HepG2 (cell line): Measurements from ENCODE around the gene INF2.

Experiments used
- CBX5 ChIP-seq: sonication (generic); formaldehyde crosslinking; IDR thresholded peaks from 2 replicates; pipeline ENCODE4 v1.4.0; 2020; ENCODE audit warnings: missing genetic modification reagents, borderline replicate concordance
- EZH2 ChIP-seq: conservative IDR thresholded peaks from 2 replicates; pipeline ENCODE4 v1.6.1; 2012; ENCODE audit warnings: mild to moderate bottlenecking, low read depth, low read length, moderate library complexity
- FOXA1 ChIP-seq, 2 experiments: fragments of 450-650 bp in 1 of 2; sonication (generic) in 1 of 2; formaldehyde crosslinking in 1 of 2; IDR thresholded peaks; 2 replicates each; pipeline versions ENCODE4 v1.4.0 to v1.6.1; 2016 to 2020; ENCODE audit warnings: missing genetic modification reagents in 1 of 2
- MAFK ChIP-seq, 2 experiments: IDR thresholded peaks in 1 of 2; conservative IDR thresholded peaks in 1 of 2; 2 replicates each; pipeline ENCODE4 v1.6.1; 2011; ENCODE audit warnings: improper control_type of control experiment in 2 of 2, low read length in 2 of 2
- SRY ChIP-seq: sonication (generic); formaldehyde crosslinking; IDR thresholded peaks from 2 replicates; pipeline ENCODE4 v1.8.0; 2022; ENCODE audit warnings: mild to moderate bottlenecking, missing genetic modification reagents
- ZNF451 ChIP-seq: sonication (generic); formaldehyde crosslinking; IDR thresholded peaks from 2 replicates; pipeline ENCODE4 v1.5.0; 2020; ENCODE audit warnings: mild to moderate bottlenecking, missing genetic modification reagents
- ZNF724P ChIP-seq: sonication (generic); formaldehyde crosslinking; IDR thresholded peaks from 2 replicates; pipeline ENCODE4 v1.8.0; 2022; ENCODE audit warnings: missing genetic modification reagents, borderline replicate concordance
- TF ChIP-seq, protein P1 (sequence below): sonication (generic); formaldehyde crosslinking; IDR thresholded peaks from 2 replicates; pipeline ENCODE4 v1.5.0; 2020; ENCODE audit warnings: mild to moderate bottlenecking, missing genetic modification reagents, moderate library complexity
- TF ChIP-seq, protein P2 (sequence below): IDR thresholded peaks from 2 replicates; pipeline ENCODE4 v1.6.1; 2016; ENCODE audit warnings: control low read depth

DNA sequence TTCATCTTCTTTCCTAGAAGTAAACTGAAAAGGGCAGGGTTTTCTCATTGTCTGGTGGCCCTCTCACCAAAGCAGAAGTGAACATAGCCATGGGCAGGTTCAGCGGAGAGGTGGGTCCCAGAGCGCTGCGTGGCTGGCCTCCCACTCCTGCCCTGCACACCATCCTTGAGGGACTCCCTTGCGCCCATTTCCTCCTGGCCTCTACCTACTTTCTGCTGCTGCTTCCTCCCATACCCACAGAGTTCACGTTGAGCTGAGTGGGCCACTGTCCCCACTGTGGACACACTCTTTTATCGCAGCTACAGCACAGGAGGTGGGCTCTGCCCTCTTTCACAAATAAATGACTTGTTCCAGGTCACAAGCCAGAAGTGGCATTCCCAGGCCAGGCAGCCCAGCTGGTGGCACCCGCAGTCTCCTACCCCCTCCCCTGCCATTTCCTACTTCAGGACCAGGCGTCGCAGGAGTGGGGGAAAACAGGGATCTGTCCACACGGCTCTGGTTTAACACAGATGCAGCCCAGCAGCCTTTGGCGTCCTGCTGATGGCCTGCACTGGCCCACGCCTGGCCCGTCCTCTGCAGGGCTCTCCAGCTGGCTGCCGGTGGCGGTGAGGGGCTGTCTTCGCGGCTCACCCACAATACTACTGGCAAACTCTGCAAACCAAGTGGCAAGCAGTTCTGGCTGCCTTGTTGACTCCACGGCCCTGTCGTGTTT lies 68.4 kb downstream of the INF2 start:
- no peak for TF ChIP-seq ZNF724P (CRISPR knock-in tag)
- TF ChIP-seq, protein P1, sequence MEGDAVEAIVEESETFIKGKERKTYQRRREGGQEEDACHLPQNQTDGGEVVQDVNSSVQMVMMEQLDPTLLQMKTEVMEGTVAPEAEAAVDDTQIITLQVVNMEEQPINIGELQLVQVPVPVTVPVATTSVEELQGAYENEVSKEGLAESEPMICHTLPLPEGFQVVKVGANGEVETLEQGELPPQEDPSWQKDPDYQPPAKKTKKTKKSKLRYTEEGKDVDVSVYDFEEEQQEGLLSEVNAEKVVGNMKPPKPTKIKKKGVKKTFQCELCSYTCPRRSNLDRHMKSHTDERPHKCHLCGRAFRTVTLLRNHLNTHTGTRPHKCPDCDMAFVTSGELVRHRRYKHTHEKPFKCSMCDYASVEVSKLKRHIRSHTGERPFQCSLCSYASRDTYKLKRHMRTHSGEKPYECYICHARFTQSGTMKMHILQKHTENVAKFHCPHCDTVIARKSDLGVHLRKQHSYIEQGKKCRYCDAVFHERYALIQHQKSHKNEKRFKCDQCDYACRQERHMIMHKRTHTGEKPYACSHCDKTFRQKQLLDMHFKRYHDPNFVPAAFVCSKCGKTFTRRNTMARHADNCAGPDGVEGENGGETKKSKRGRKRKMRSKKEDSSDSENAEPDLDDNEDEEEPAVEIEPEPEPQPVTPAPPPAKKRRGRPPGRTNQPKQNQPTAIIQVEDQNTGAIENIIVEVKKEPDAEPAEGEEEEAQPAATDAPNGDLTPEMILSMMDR (CRISPR knock-in tag): no peak
- no peak for TF ChIP-seq MAFK (conservative IDR thresholded peaks at IDR 0.05 in 1 of 2, IDR thresholded peaks at IDR 0.05 in 1 of 2; ENCODE audit: low read length in 2 of 2)
- no peak for TF ChIP-seq SRY
- TF ChIP-seq, protein P2, sequence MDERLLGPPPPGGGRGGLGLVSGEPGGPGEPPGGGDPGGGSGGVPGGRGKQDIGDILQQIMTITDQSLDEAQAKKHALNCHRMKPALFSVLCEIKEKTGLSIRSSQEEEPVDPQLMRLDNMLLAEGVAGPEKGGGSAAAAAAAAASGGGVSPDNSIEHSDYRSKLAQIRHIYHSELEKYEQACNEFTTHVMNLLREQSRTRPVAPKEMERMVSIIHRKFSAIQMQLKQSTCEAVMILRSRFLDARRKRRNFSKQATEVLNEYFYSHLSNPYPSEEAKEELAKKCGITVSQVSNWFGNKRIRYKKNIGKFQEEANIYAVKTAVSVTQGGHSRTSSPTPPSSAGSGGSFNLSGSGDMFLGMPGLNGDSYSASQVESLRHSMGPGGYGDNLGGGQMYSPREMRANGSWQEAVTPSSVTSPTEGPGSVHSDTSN: no peak
- no peak for TF ChIP-seq EZH2
- TF ChIP-seq ZNF451 (CRISPR knock-in tag): no peak
- TF ChIP-seq FOXA1 (IDR thresholded peaks at IDR 0.05): no peak
- no peak for TF ChIP-seq FOXA1 (CRISPR knock-in tag; IDR thresholded peaks at IDR 0.05)
- no peak for TF ChIP-seq CBX5 (CRISPR knock-in tag)
